HEK293 (cell line): ENCODE results near the gene HOXD11.

Experiments used
- CTCF ChIP-seq: fragments of 450-650 bp; formaldehyde crosslinking; IDR thresholded peaks from 2 replicates; pipeline ENCODE4 v1.5.1; 2016; ENCODE audit warnings: missing biosample characterization, missing genetic modification characterization
- ZNF561 ChIP-seq: fragments of 450-650 bp; IDR thresholded peaks from 2 replicates; pipeline ENCODE4 v1.5.1; 2018; ENCODE audit warnings: missing biosample characterization, missing genetic modification characterization, borderline replicate concordance
- ZNF707 ChIP-seq: fragments of 450-650 bp; formaldehyde crosslinking; IDR thresholded peaks from 2 replicates; pipeline ENCODE4 v1.5.1; 2016; ENCODE audit warnings: missing biosample characterization, missing genetic modification characterization
- ZNF76 ChIP-seq: fragments of 450-650 bp; formaldehyde crosslinking; IDR thresholded peaks from 2 replicates; pipeline ENCODE4; 2016; ENCODE audit warnings: low read depth, missing biosample characterization, missing genetic modification characterization, borderline replicate concordance

GRCh38 chr2:176133389-176133788, 26.3 kb downstream of the HOXD11 start:
- TF ChIP-seq ZNF707 (tag by site-specific recombination) (no peak), CTCF (tag by site-specific recombination) (no peak), ZNF561 (tag by site-specific recombination) (no peak), ZNF76 (tag by site-specific recombination) (no peak)
